DMS53 treated with DMSO at 0.1 percent for 48 hours (cell line): Measurements from ENCODE around the gene TECPR2.
"Not testable (repeated sequence)": the region's sequence is repeated elsewhere in the genome, so short reads cannot be mapped to it uniquely, and the experiment has no call there.

Source experiments
- DNase-seq: peaks from one replicate; lab custom pipeline; 2025; ENCODE audit not compliant: unreplicated experiment; lab: John Stamatoyannopoulos, UW

Gene TECPR2

DNA sequence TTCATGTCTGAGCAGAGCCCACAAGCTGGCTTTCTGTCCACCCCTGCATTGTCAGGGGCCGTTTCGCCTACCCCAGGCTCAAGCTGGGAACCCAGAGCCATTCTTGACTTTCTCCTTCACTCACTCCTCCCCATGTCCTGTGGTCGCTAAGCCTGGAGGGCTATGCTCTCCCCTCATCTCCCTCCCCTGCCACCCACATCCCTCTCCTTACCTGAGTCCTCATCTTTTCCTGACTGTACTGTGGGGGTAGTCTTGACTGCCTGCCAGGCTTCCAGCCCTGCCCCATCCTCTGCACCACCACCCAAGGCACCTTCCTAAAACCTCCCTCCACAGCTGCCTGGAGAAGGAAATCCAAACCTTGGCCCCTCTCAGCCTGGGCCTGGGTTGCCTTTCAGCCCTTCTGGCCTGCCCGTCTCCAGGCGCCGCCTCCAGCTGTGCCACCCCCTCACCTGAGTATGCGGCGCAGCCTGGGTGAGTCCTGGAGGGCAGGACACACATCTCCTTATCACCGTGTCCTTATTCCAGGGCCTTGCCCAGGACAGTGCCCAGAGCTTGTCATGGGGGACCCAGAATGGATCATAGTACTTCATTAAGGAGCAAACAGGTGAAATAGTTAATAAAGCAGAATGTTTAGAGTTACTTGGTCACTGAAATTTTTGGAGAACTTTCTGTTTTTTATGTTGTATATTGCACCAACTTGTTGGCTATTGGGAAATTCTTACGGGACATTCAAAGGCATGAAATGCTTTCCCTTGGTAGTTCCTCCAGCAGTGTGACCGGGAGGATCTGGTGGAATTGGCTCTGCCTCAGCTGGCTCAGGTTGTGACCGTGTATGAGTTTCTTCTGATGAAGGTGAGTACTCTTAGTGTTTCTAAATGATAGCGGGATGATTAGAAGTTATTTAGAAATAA, 28.7 kb upstream of the TECPR2 start:
- no peak for DNase-seq

DNA sequence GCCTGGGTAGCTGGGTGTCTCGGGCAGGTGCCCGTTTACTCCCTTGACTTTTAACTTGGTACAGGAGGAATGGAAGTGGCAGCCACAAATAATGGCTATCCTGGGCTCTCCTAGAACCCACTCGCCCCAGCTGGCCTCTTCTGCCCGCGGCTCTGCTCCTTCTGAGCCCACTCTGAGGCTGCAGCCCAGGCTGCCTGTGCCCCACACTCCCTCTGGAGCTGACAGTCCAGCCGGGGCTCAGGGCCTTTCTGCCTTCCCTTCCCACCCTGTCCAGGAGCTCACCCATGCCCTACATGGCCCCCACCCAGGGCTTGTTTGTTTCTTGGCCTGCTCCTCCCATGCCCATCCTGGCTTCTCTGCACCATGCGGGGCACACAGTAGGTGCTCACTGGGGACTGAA, 27.6 kb upstream of the TECPR2 start:
- no peak for DNase-seq

DNA sequence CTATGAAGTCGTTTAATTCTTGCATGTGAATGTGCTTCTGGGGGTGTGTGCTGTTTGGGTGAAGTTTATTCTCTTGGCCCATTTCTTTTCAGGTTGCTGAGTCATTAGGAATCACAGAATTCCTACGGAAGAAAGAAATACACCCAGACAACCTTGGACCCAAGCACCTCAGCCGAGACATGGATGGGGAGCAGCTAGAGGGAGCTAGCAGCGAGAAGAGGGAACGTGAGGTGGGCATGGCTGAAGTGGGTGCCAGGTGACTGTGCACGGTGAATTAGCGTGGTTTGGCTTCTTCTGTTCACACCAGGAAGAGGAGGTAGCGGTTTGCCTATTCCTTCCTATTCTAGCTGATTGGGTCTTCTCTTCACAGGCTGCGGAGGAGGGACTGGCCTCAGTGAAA, 24.0 kb upstream of the TECPR2 start:
- DNase-seq = no peak

DNA sequence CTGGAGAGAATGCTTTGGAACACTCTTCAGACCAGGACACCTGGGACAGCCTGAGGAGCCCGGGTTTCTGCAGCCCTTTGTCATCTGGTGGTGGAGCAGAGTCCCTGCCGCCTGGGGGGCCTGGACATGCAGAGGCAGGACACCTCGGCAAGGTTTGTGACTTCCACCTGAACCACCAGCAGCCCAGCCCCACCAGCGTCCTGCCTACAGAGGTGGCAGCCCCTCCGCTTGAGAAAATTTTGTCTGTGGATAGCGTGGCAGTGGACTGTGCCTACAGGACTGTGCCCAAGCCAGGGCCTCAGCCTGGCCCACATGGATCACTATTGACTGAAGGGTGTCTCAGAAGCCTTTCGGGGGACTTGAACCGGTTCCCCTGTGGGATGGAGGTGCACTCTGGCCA, 21.2 kb upstream of the TECPR2 start:
- no peak for DNase-seq

DNA sequence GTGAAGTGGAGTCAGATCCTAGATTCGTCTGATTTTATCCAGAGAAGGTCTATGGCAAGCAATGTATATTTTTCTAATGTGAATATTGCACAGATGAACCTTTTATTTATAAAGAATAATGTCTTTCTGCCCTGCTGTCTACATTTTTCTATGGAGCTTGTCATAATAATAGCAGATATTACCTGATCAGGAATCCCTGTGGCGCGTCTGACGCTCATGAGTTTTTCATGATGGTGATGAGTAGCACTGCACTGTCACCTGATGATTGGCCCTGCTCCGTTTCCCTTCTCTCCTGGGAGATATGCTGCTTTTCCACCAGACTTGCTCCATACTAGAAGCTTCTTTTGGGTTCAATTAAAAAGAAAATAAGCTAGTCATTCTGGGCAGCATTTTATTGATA, 20.5 kb upstream of the TECPR2 start:
- no peak for DNase-seq

DNA sequence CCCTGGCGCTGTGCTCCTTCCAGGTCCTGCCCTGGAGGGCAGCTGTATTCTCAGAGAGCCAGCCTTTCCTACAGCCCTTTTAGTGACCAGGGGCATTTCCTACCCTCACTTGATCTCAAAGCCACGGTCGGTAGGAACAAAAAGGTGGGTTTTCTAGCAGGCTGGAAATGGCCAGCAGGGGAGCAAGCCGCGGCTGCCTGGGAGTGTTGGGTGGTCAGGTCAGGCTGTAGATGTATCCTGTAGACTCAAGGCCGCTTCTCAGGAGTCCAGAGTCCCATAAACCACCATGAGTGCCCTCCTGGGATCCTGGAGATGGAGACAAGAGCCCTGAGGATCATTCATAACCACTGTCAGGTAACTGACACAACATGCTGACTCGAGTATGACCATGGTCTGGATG, 18.7 kb upstream of the TECPR2 start:
- no peak for DNase-seq

DNA sequence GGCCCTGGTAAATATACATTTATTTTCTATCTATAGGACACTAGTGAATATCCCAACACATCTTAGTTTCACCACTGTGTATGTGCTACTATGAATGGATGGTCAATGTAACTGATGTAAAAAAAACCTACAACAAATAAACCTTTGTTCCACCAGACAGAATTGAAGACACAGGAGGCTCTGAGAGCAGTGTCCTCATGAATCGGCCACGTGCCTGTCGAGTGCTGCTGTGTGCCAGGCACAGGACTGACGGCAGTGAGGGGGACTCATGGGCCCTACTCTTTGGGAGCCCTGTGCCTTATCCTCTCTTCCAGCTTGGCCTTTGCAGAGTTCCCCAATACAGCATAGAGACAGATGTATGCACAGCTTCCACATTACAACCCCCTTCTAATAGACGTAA, 18.3 kb upstream of the TECPR2 start:
- no peak for DNase-seq

DNA sequence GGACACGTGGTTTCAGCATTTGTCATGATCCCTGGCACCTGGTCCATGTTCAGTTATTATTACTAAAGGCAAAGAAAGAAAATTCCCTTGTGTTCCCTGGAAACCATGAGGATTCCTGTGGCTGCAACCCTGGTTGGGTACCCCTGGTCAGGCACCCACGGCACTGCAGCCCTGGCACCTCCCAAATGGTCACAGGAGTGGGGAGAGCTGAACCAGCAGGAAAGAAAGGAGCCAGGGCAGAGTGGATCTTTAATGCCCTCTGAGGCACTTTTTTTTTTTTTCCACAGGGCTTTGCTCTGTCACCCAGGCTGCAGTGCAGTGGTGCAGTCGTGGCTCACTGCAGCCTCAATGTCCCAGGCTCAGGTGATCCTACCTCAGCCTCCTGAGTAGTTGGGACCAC, 17.5 kb upstream of the TECPR2 start:
- DNase-seq = no peak

DNA sequence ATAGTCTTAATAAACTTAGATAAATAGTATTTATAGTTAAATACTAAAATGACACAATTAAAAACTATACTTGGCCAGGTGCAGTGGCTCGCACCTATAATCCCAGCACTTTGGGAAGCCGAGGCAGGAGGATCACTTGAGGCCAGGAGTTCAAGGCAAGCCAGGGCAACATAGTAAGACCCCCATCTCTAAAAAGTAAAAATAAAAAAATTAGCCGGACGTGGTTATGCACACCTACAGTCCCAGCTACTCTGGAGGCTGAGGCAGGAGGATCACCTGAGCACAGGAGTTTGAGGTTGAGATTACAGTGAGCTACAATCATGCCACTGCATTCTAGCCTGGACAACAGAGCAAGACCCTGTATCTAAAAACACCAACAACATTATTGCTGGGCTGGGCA, 16.1 kb upstream of the TECPR2 start:
- no peak for DNase-seq

DNA sequence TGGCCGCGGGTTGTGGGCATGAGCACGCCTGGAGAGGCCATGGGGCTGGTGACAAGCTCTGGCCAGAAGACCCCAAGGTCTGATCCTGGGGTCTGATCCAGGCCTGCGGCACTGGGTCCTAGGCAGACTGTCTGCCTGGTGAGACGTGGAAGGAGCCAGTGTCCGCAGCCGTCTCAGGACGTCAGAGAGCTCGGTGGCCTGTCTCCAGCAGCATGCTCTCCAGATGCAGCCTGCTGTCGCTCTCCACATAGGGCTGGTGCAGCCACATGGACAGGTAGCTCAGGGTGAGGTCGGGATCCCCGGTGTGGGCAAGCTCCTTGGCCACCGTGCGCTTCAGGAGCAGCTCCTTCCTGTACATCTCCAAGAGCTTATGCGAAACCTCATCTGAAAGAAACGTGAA, 14.4 kb upstream of the TECPR2 start:
- DNase-seq = no peak

DNA sequence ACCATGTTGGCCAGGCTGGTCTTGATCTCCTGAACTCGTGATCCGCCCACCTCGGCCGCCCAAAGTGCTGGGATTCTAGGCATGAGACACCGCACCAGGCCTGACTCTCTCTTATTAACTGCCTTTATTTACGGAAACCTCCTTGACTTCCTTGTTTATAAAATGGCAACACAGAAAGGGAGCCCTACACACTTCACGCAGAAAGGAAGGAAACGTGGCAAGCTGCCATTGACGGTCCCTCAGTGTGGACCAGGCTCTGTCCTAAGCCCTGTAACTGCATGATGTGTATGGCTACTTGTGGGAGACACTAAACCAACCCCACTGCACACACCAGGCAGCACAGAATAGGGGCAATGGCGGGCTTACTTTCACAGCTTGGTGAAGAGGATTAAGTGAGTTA, 11.7 kb upstream of the TECPR2 start:
- no peak for DNase-seq

DNA sequence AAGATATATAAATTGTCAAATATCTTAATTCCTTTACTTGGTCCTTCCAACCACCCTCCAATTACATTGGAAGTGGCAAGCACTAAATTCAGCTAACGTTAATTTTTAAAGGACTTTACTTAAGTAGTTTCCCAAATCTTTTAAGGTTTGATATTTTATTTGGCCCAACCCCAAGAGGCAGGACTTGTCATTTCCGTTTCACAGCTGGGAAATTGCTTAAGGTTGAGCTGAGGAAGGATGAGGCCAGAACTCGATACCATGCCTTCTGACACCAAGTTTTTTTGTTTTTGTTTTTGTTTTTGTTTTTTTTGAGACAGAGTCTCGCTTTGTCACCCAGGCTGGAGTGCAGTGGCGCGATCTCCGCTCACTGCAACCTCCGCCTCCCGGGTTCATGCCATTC, 11.1 kb upstream of the TECPR2 start:
- DNase-seq = not testable (repeated sequence)

DNA sequence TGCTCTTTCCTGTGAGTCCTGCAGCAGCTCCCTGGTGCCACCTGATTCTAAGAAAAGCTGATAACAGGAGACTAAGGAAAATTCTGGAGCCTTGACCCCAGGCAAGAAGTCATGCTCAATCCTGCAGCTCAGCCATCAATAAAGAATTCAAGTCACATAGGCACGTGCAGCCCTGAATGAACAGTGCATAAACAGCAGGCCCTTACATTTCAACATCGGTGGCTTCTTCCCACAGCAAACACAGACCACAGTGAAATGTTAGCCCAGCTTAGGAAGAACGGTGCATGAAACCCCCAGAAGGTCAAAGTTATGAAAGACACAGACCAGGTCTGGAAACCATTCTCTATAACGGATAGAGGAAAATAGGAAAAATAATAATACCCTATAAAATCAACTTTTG, 10.5 kb upstream of the TECPR2 start:
- no peak for DNase-seq

DNA sequence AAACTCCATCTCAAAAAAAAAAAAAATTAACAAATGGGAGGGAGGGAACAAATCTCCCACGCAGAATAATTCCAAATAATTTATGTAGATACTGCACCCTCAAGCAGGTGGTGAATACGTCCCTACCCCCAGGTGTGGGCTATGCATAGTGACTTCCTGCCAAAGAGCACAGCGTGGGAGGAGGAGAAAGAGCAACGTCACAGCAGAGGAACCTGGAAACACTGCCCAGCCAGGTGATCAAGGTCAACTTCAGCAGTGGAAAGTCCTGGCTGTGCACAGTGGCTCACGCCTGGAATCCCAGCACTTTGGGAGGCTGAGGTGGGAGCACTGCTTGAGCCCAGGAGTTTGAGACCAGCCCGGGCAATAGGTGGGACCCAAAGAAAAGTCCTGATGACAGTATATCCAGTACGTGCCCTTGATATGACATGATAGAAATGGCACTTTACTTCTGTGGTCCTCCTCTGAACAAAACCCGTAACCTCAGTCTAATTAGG, 9.6 kb upstream of the TECPR2 start:
- no peak for DNase-seq

DNA sequence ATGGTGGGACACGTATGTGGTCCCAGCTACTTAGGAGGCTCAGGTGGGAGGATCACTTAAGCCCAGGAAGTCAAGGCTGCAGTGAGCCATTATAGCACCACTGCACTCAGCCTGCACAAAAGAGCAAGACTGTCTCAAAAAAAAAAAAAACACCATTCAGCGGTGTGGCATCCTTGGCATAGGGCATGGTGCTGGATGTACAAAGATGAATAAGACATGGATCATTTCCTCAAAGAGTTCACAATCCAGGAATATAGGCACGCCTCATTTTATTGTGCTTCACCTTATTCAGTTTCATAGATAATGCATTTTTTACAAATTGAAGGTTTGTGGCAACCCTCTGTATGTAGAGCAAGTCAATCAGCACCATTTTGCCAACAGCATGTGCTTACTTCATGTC, 6.5 kb upstream of the TECPR2 start:
- no peak for DNase-seq

DNA sequence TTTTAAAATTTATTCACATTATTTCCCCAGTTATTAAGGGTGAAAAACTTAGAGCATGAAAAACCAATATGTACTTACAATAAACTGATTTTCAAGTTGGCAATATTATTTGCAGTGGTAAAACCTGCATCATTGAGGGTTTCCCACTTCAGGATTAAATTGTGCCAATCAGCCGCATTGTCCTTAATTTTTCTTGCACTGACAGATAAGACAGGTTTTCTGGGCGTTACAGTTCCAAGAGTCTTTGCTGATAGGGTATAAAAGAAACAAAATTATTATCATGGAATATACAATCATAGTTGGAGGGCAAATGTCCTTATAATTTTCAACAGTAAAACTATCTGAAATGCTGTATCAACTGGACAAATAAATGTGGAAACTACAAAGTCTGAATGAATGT, 3.4 kb upstream of the TECPR2 start:
- no peak for DNase-seq

DNA sequence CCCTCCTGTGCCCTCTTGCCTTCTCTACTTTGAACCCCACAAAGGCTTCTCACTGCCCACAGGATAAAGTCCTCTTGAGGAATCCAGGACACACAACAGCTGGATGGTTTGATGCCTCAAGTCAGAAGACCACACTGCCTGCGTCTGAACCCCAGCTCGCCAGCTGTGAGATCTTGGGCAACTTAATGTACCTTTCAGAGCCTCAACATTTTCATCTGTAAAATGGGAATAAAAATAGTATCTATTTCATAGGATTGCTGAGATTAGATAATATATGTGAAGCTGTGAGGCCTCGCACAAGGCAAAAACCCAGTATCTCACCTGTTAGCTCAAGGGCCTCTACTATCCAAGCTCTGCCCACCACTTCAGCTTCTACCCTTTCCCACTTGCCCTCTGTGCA, 2.4 kb upstream of the TECPR2 start:
- no peak for DNase-seq

DNA sequence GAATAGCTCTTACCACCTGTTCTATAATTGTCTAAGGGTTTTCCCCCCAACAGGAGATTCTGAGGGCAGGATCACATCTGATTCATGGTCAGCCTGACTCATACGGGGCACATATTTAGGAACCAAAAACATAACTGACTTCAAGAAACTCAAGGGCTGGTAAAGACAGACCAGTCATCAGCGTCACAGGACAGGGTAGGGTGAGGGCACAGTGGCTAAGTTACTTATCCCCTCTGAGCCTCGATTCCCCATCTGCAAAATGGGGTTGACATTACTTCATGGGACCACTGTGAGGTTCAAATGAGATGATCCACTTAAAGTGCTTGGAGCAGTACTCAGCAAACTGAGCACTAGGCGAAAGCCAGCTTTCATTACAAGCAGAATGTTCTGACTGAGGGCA, 657 bp upstream of the TECPR2 start:
- DNase-seq = no peak

DNA sequence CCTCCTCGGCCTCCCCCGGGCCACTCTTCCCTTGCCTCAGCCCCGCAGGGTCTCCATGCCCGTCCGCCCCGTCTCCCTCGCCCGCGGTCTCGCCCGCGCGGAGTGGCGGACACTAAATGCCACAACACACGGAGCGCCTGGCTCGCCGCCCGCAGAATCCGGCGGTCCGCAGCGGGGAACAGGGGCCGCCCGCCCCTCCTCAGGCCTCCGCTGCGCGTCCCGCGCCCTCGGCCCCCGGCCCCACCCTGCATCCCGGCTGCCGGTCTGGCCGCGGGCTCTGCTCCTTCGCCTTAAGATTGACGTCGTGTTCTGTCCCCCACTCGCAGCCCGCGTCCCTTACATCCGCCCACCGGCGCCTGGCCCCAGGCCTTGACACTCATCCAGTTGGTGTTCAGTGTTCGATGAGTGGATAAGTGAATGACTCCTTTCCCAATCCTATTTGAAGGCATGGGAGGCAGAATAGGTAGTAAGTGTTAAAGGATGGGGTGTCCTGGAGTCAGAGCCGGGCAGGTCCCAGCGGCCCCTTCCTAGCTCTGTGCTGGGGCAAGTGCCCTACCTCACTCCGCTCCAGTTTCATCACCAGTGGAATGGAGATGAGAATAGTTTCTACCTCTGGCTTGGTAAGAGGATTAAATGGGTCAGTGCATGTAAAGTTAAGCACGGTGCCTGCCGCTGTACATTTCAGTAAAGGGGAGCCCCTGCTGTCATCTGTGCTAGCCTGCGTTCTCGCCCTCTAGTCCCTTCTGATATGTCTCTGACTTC, 622 bp downstream of the TECPR2 start:
- DNase-seq = no peak

DNA sequence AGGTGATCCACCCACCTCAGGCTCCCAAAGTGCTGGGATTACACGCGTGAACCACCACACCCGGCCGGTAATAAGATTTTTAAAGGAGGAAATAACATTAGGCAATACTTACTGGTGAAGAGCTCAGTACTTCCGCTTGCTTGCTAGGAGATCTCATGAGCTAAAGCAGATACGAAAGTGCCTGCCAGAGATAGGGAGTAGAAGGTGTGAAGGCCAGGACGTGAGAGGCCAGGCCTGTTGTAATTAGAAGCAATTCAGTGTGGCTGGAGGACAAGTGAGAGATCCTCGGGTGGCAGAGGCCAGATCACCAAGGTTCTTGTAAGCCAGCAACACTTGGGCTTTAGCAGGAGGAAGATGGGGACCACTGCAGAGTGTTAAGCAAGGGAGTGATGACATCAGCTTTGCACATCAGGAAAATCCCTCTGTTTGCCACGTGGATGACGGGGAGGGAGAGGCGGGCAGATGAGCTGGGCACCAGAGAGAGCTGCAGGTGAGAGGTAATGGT, 7.6 kb downstream of the TECPR2 start:
- DNase-seq = no peak

DNA sequence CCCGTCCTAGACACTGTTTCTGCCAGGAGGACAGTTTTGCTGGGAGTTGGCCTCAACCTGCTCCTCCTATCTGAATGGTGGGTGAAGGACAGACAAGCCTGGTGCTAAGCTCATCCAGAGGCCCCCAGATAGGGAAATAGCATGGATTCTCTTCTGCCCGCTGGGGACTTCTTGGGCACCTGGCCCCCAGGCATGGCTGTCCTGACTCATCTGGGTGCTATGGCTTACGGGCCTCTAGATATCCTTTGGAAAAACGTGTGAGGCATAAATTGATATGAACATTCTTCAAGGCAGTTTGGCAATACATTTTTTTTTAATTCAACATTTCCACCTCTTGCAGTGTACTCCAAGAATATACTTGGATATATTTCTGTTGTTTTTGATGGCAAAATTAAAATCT, 8.6 kb downstream of the TECPR2 start:
- DNase-seq = no peak

DNA sequence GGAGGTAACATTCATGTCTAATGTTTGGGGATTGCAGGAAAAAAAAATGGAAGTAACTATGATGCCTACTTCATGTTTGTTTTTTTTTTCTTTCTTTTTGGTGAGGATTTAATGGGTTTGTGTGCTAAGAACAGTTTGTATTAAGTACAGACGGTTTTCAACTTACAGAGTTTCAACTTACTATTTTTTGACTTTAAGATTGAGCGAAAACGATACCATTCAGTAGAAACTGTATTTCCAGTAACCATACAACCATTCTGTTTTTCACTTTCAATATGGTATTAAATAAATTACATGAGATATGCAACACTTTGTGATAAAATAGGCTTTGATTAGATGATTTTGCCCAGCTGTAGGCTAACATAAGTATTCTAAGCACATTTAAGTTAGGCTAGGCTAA, 10.4 kb downstream of the TECPR2 start:
- no peak for DNase-seq
